Endothelial cell of umbilical vein (primary cell): ENCODE data around the gene RGS6. TPM values are rescaled to one million over a fixed set of nuclear protein-coding genes. Genes with fewer than 3 reads are reported as not detected.

Source experiments
- BruUV-seq: library from RNA; stranded (reverse); fragments of 400-500 nt; replicated peaks from 2 replicates; lab custom pipeline; 2021; lab: Mats Ljungman, UMichigan
- CTCF ChIA-PET: fragments of 300-600, 350-600 bp; sonication (Branson Sonifier 250); formaldehyde crosslinking; loops from one replicate; lab custom pipeline; 2021; ENCODE audit warnings: antibody characterized with exemption, inconsistent platforms; lab: Charles Lee
- POLR2A ChIA-PET: fragments of 300-600, 350-600 bp; sonication (Branson Sonifier 250); formaldehyde crosslinking; loops from one replicate; lab custom pipeline; 2021; ENCODE audit warnings: antibody characterized with exemption, inconsistent platforms; lab: Charles Lee
- DNase-seq: peaks from one replicate; pipeline ENCODE4 v3.0.0-alpha.2; 2011; ENCODE audit warnings: low read depth, low spot score
- FAIRE-seq: peaks from 2 replicates; lab custom pipeline; 2011; peaks lifted over from hg19 to GRCh38; lab: Jason Lieb, UNC
- H2AFZ ChIP-seq: 2 replicates; pipeline ENCODE4 v1.6.0; 2012; ENCODE audit warnings: low read depth, low read length, control low read depth, inconsistent platforms
- H3K27ac ChIP-seq: 2 replicates; pipeline ENCODE4 v1.5.1; 2011; ENCODE audit warnings: low read depth, mild to moderate bottlenecking, control low read depth, low read length, moderate library complexity; ENCODE audit not compliant: insufficient read depth
- H3K27me3 ChIP-seq, 2 experiments: 2 replicates each; pipeline versions ENCODE4 v1.6.0 to v1.6.1; 2011; ENCODE audit warnings: low read length in 2 of 2, mixed read lengths in 1 of 2; ENCODE audit not compliant: control insufficient read depth in 2 of 2, insufficient read depth in 2 of 2
- H3K36me3 ChIP-seq, 2 experiments: 2 replicates in 1 of 2; 3 replicates in 1 of 2; pipeline ENCODE4 v1.5.1; 2011; ENCODE audit warnings: low read length in 2 of 2, mild to moderate bottlenecking in 1 of 2, moderate library complexity in 1 of 2; ENCODE audit not compliant: control insufficient read depth in 2 of 2, insufficient read depth in 2 of 2; ENCODE audit errors: extremely low read depth in 1 of 2
- H3K4me1 ChIP-seq: 3 replicates; pipeline ENCODE4 v1.5.1; 2011; ENCODE audit warnings: mild to moderate bottlenecking, low read length; ENCODE audit not compliant: control insufficient read depth, insufficient read depth; ENCODE audit errors: extremely low read depth
- H3K4me2 ChIP-seq: 2 replicates; pipeline ENCODE4 v1.6.1; 2011; ENCODE audit warnings: low read length, control low read depth, mixed read lengths; ENCODE audit not compliant: insufficient read depth
- H3K4me3 ChIP-seq, 3 experiments: fragments of 200-600 bp in 1 of 3; sonication (generic), shearing (Covaris generic) in 1 of 3; replicated peaks in 1 of 3; 2 replicates each; pipeline ENCODE4 v1.5.1; 2011 to 2016; ENCODE audit warnings: control low read depth in 3 of 3, low read length in 3 of 3, mild to moderate bottlenecking in 2 of 3, inconsistent platforms in 1 of 3, low read depth in 1 of 3, moderate library complexity in 1 of 3; ENCODE audit not compliant: insufficient read depth in 1 of 3
- H3K79me2 ChIP-seq: 2 replicates; pipeline ENCODE4 v1.6.0; 2012; ENCODE audit warnings: low read length, inconsistent platforms; ENCODE audit not compliant: control insufficient read depth, insufficient read depth
- H3K9ac ChIP-seq: replicated peaks from 2 replicates; pipeline ENCODE3; 2011; ENCODE audit warnings: low read length, control low read depth; ENCODE audit not compliant: insufficient read depth; ENCODE audit errors: extremely low read depth
- H3K9me1 ChIP-seq: replicated peaks from 3 replicates; pipeline ENCODE4 v1.6.0; 2011; ENCODE audit warnings: mild to moderate bottlenecking, low read length; ENCODE audit not compliant: control insufficient read depth, insufficient read depth; ENCODE audit errors: extremely low read depth
- H3K9me3 ChIP-seq: replicated peaks from 2 replicates; pipeline ENCODE4 v1.5.1; 2012; ENCODE audit warnings: low read length, inconsistent platforms; ENCODE audit not compliant: control insufficient read depth, insufficient read depth
- H4K20me1 ChIP-seq: replicated peaks from 2 replicates; pipeline ENCODE3; 2011; ENCODE audit warnings: mild to moderate bottlenecking, low read length; ENCODE audit not compliant: control insufficient read depth, insufficient read depth; ENCODE audit errors: extremely low read depth
- CTCF ChIP-seq, 2 donors: IDR thresholded peaks; 1 replicate in 1 of 2; 2 replicates in 1 of 2; pipeline ENCODE4 v1.5.1; 2011; ENCODE audit warnings: low read length in 2 of 2, mild to moderate bottlenecking in 2 of 2, moderate library complexity in 2 of 2, control low read depth in 1 of 2, inconsistent platforms in 1 of 2, low read depth in 1 of 2; ENCODE audit not compliant: insufficient read depth in 1 of 2; ENCODE audit errors: extremely low read depth in 1 of 2
- EZH2 ChIP-seq: IDR thresholded peaks from 2 replicates; pipeline ENCODE4 v1.6.1; 2012; ENCODE audit warnings: borderline replicate concordance, low read depth, mild to moderate bottlenecking, moderate library complexity, low read length, inconsistent platforms; ENCODE audit not compliant: severe bottlenecking
- FOS ChIP-seq: IDR thresholded peaks from 2 replicates; pipeline ENCODE4 v1.6.1; 2011; ENCODE audit warnings: mild to moderate bottlenecking, low read length, moderate library complexity, borderline replicate concordance; ENCODE audit not compliant: insufficient read depth
- GATA2 ChIP-seq: IDR thresholded peaks from 2 replicates; pipeline ENCODE4 v1.7.0; 2011; ENCODE audit warnings: low read depth, mild to moderate bottlenecking, moderate library complexity, mixed read lengths, low read length; ENCODE audit not compliant: insufficient read length, insufficient read depth
- JUN ChIP-seq: IDR thresholded peaks from 2 replicates; pipeline ENCODE4 v1.6.1; 2011; ENCODE audit warnings: borderline replicate concordance, low read depth; ENCODE audit not compliant: insufficient read length, insufficient read depth
- MAX ChIP-seq: IDR thresholded peaks from 2 replicates; pipeline ENCODE4 v1.6.1; 2011; ENCODE audit not compliant: insufficient read depth, insufficient read length
- MYC ChIP-seq: IDR thresholded peaks from one replicate; pipeline ENCODE4 v1.6.1; 2011; ENCODE audit warnings: mild to moderate bottlenecking, low read depth, low read length
- POLR2A ChIP-seq: IDR thresholded peaks from 2 replicates; pipeline ENCODE4 v1.6.1; 2012; ENCODE audit warnings: low read depth, mild to moderate bottlenecking, control low read depth, low read length
- POLR2AphosphoS5 ChIP-seq: IDR thresholded peaks from 2 replicates; pipeline ENCODE4 v1.6.1; 2012; ENCODE audit warnings: low read depth, mild to moderate bottlenecking, control low read depth, low read length, moderate library complexity; ENCODE audit not compliant: insufficient read depth
- dilution Hi-C: fragments of 300-500 bp; cut with MboI; formaldehyde crosslinking; loops from one replicate; pipeline ENCODE4 v1.15.0; 2019; ENCODE audit warnings: low sequenced_read_pairs; ENCODE audit not compliant: extremely low pct_ligation_motif_present
- intact Hi-C: fragments of 100-400 bp; cut with micrococcal nuclease; formaldehyde crosslinking; loops from one replicate; pipeline ENCODE4 v1.10.0; 2022
- polyA plus RNA-seq, 4 experiments: library from polyadenylated mRNA; depleted of rRNA in 3 of 4; stranded (reverse) in 3 of 4; unstranded in 1 of 4; fragments of >200 nt; gene quantifications; 2 replicates each; pipeline versions ENCODE4 v1.2.1 to v1.2.3, GENCODE V29; 2011 to 2012; ENCODE audit warnings: missing spikeins in 1 of 4
- total RNA-seq: library from RNA; stranded (reverse); gene quantifications from 2 replicates; pipeline ENCODE4 v1.2.3, GENCODE V29; 2021

The RGS6 gene
- total and polyA plus RNA-seq, 2 donors (not counting 3 experiments of a cell fraction or from before 2014, with no cell fraction given) = not detected

GRCh38 chr14:72574715-72575114 is 642.5 kb downstream of the RGS6 start:
- intact Hi-C loops (no loop called here), dilution Hi-C loops (no loop called here)
- no peak for DNase-seq
- Histone ChIP-seq H3K9ac (no peak overlapping the region), H4K20me1 (no peaks in the 10 kb centered on the region), H3K4me2 (no peak overlapping the region), H3K27ac (no peak overlapping the region), H3K9me1 (no peaks in the 10 kb centered on the region), H3K27me3 (peaks cover 22 to 28% of the 10 kb centered on the region in 2 experiments), H3K36me3 (no peaks in the 10 kb centered on the region), H3K4me1 (no peaks in the 10 kb centered on the region), H3K4me3 (no peak overlapping the region), H3K9me3 (no peaks in the 10 kb centered on the region), H2AFZ (no peak overlapping the region), H3K79me2 (no peaks in the 10 kb centered on the region)
- TF ChIP-seq MYC (no peak), CTCF (IDR thresholded peaks at IDR 0.05; ENCODE audit: extremely low read depth in 1 of 2, insufficient read depth in 1 of 2, low read depth in 1 of 2, low read length in 2 of 2) (no peak), FOS (no peak), EZH2 (no peak), MAX (no peak), GATA2 (no peak), JUN (no peak), POLR2AphosphoS5 (no peak), POLR2A (no peak)
- CTCF ChIA-PET = no interaction called here
- POLR2A ChIA-PET = no interaction called here
- BruUV-seq = no TSS peak
- FAIRE-seq = no peak
